ENCODE results near the gene OR2L8. TPM values are rescaled to one million over a fixed set of nuclear protein-coding genes. Genes with fewer than 3 reads are reported as not detected.

OR2L8 gene
- total RNA-seq, 1 experiment from 2014 or later = not detected

DNA sequence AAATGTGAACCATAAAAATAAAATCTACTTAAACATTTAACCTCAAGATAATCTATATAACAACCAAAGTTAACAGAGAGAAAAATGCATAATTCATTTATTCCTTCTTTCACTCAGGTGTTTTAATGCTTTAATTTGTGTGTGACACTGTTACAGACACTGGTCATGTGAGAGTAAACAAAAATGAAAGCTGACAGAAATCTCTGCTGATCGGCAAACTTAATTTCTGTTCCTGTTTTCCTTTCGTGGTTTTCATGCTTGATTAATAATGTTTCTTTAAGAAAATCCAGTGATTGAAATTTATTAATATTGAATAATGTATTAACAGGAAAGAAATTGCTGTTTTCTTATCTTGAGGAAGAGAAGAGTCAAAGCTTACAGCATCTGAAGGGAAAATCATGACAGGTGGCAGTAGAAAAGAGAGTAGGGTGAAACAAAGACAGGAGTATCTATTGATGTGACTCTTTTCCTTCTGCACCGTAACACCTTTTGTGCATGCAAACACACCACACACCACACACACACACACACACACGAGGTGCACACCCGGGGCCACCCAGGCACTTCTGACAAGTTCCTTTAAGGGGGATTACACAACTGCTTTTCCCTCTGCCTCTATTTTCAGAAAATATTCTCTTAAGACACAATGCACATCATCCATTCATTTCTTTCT, 18.0 kb downstream of the OR2L8 start:
- DNase-seq (ENCODE audit: extremely low read depth, low read depth) = no peak

DNA sequence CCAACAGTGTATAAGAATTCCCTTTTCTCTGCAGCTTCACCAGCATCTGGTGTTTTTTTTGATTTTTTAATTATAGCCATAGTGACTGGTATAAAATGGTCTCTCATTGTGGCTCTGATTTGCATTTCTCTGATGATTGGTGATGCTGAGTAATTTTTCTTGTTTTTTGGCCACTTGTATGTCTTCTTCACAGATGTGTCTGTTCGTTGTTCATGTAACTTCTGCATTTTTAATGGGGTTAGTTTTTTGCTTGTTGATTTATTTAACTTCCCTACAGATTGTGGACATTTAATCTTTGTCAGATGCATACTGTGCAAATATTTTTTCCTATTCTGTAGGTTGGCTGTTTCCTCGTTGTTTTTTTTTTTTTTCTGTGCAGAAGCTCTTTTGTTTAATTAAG, 44.3 kb downstream of the OR2L8 start:
- DNase-seq (ENCODE audit: extremely low read depth, low read depth) = no peak

DNA sequence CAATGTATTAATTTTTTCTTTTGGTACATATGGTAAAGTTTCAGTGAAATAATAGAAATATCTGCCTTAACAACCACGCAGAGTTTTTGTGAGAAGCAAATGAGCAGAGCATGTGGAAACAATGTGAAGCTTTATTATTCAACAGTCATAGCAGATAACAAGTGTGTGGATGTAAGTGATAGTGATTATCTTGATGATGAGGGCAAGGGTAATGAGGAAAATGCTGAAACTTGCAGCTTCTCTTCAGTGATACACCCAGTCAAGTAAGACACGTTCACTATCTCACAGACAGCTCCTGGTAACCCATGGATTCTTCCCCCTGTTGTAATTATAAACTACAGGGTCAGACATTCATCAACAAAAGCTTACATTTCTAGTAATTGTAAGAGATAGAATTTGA, 50.2 kb downstream of the OR2L8 start:
- DNase-seq (ENCODE audit: extremely low read depth, low read depth) = no peak

Small RNA genes lying within 50 kb of the gene (small RNA-seq; reads per million reads assigned to genes)
- 0 reads per million in 2 experiments for gene RF00019

Other genes with a start within 250 kb of the OR2L8 start
- not detected in 2 replicates for gene OR6F1, start 232.2 kb upstream of the OR2L8 start, total RNA-seq (2014; rRNA removed; shearing (Covaris generic))
- gene OR14K1, start 210.2 kb upstream of the OR2L8 start, total RNA-seq (2014; rRNA removed; shearing (Covaris generic)) = not detected in 2 replicates
- gene OR14A2, start 200.7 kb upstream of the OR2L8 start, total RNA-seq (2014; rRNA removed; shearing (Covaris generic)) = not detected in 2 replicates
- 0.02 TPM in 1 of 2 replicates, not detected in the other for gene OR1C1, start 188.3 kb upstream of the OR2L8 start, total RNA-seq (2014; rRNA removed; shearing (Covaris generic))
- gene OR14A16, start 124.7 kb upstream of the OR2L8 start, total RNA-seq (2014; rRNA removed; shearing (Covaris generic)) = not detected in 2 replicates
- not detected in 2 replicates for gene OR11L1, start 107.0 kb upstream of the OR2L8 start, total RNA-seq (2014; rRNA removed; shearing (Covaris generic))
- gene TRIM58, start 91.7 kb upstream of the OR2L8 start, total RNA-seq (2014; rRNA removed; shearing (Covaris generic)) = not detected in 2 replicates
- not detected in 2 replicates for gene OR2W3, start 53.3 kb upstream of the OR2L8 start, total RNA-seq (2014; rRNA removed; shearing (Covaris generic))
- not detected in 2 replicates for gene OR2T8, start 28.6 kb upstream of the OR2L8 start, total RNA-seq (2014; rRNA removed; shearing (Covaris generic))
- not detected in 2 replicates for gene OR2AJ1, start 24.0 kb upstream of the OR2L8 start, total RNA-seq (2014; rRNA removed; shearing (Covaris generic))
- gene OR2AK2, start 16.4 kb downstream of the OR2L8 start, total RNA-seq (2014; rRNA removed; shearing (Covaris generic)) = not detected in 2 replicates
- gene OR2L5, start 64.8 kb downstream of the OR2L8 start, total RNA-seq (2014; rRNA removed; shearing (Covaris generic)) = not detected in 2 replicates
- gene OR2L2, start 81.2 kb downstream of the OR2L8 start, total RNA-seq (2014; rRNA removed; shearing (Covaris generic)) = not detected in 2 replicates
- not detected in 2 replicates for gene OR2L3, start 98.0 kb downstream of the OR2L8 start, total RNA-seq (2014; rRNA removed; shearing (Covaris generic))
- not detected in 2 replicates for gene OR2L13, start 146.3 kb downstream of the OR2L8 start, total RNA-seq (2014; rRNA removed; shearing (Covaris generic))
- gene OR2M5, start 196.3 kb downstream of the OR2L8 start, total RNA-seq (2014; rRNA removed; shearing (Covaris generic)) = not detected in 2 replicates
- not detected in 2 replicates for gene OR2M2, start 226.0 kb downstream of the OR2L8 start, total RNA-seq (2014; rRNA removed; shearing (Covaris generic))
- gene OR2M3, start 248.4 kb downstream of the OR2L8 start, total RNA-seq (2014; rRNA removed; shearing (Covaris generic)) = not detected in 2 replicates